Thyroid gland (tissue), 4 donors: ENCODE data around the gene NRG3.

ENCODE experiments used
- POLR2A ChIP-seq, 2 donors: fragments of 450-650 bp; IDR thresholded peaks; one replicate each; pipeline ENCODE4 v1.6.1; 2017; ENCODE audit warnings: antibody characterized with exemption in 2 of 2, mild to moderate bottlenecking in 2 of 2, moderate library complexity in 1 of 2
- TF ChIP-seq, protein P1 (sequence below), 6 experiments: fragments of 200-600 bp in 3 of 6; fragments of 450-650 bp in 3 of 6; sonication (generic) in 3 of 6; IDR thresholded peaks; one replicate each; pipeline ENCODE4 v1.5.1; 2016 to 2019; ENCODE audit warnings: antibody characterized with exemption in 6 of 6, mild to moderate bottlenecking in 2 of 6, inconsistent platforms in 1 of 6, moderate library complexity in 1 of 6

DNA sequence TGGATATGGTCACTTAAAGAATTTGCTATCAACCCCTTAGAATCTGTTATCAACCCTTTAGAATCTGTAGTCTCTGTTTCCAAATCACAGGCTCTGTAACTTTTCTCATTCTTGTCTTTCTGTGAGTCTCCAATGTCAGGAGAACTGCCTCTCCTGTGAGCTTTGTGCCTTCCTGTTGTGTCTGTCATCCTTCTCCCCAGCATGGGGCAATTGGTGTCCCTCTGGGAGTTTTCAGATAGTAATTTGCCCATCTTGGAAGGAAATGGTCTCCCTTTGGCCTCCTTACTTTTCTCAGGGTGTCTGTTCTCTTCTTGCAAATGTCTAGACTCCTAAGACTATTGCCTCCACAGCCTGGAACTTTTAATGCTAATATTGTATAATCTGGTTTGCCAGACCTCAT is 521.9 kb downstream of the NRG3 start:
- TF ChIP-seq, protein P1, sequence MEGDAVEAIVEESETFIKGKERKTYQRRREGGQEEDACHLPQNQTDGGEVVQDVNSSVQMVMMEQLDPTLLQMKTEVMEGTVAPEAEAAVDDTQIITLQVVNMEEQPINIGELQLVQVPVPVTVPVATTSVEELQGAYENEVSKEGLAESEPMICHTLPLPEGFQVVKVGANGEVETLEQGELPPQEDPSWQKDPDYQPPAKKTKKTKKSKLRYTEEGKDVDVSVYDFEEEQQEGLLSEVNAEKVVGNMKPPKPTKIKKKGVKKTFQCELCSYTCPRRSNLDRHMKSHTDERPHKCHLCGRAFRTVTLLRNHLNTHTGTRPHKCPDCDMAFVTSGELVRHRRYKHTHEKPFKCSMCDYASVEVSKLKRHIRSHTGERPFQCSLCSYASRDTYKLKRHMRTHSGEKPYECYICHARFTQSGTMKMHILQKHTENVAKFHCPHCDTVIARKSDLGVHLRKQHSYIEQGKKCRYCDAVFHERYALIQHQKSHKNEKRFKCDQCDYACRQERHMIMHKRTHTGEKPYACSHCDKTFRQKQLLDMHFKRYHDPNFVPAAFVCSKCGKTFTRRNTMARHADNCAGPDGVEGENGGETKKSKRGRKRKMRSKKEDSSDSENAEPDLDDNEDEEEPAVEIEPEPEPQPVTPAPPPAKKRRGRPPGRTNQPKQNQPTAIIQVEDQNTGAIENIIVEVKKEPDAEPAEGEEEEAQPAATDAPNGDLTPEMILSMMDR (IDR thresholded peaks at IDR 0.05): no peak
- TF ChIP-seq POLR2A (IDR thresholded peaks at IDR 0.05): no peak
